K562 (cell line): ENCODE results near the gene SSR4. TPM values are rescaled to one million over a fixed set of nuclear protein-coding genes. Genes with fewer than 3 reads are reported as not detected.
A peak's percentile ranks its signal among the peaks of the same experiment; 100 is the strongest.

Source experiments
- ATF1 ChIP-seq, 2 experiments: fragments of 450-650 bp in 1 of 2; IDR thresholded peaks; 2 replicates each; pipeline ENCODE4 v1.6.1; 2016; ENCODE audit warnings: missing compliant biosample characterization in 1 of 2, missing genetic modification characterization in 1 of 2
- CCNT2 ChIP-seq: IDR thresholded peaks from 2 replicates; pipeline ENCODE4 v1.6.1; 2011; ENCODE audit warnings: borderline replicate concordance, low read depth, mild to moderate bottlenecking, moderate library complexity, mixed read lengths, low read length; ENCODE audit not compliant: insufficient read length; ENCODE audit errors: extremely low read depth
- DMBX1 ChIP-seq: fragments of 250-450 bp; sonication (Bioruptor Pico); IDR thresholded peaks from 2 replicates; pipeline ENCODE4 v1.8.0; 2022; ENCODE audit warnings: inconsistent platforms, mild to moderate bottlenecking, moderate library complexity, borderline replicate concordance
- FIP1L1 ChIP-seq: fragments of 200-400 bp; formaldehyde crosslinking; IDR thresholded peaks from 2 replicates; pipeline ENCODE4 v1.6.1; 2018; ENCODE audit warnings: mild to moderate bottlenecking, low read depth, low read length; ENCODE audit not compliant: poor library complexity, severe bottlenecking
- GATA2 ChIP-seq: sonication (generic); formaldehyde crosslinking; IDR thresholded peaks from 2 replicates; pipeline ENCODE4 v1.4.0; 2020; ENCODE audit warnings: mild to moderate bottlenecking, missing genetic modification reagents
- GTF2E2 ChIP-seq: fragments of 200-800 bp; sonication (Bioruptor generic); IDR thresholded peaks from 2 replicates; pipeline ENCODE4 v1.6.1; 2016; ENCODE audit warnings: missing genetic modification characterization, missing compliant biosample characterization
- HMGN3 ChIP-seq: IDR thresholded peaks from 2 replicates; pipeline ENCODE4 v1.6.1; 2011; ENCODE audit warnings: borderline replicate concordance, low read depth, mild to moderate bottlenecking, mixed read lengths, low read length; ENCODE audit not compliant: insufficient read length; ENCODE audit errors: extremely low read depth
- RNF2 ChIP-seq: sonication (generic); IDR thresholded peaks from 2 replicates; pipeline ENCODE4 v1.6.1; 2016
- TRIM28 ChIP-seq: fragments of 450-650 bp; IDR thresholded peaks from 2 replicates; pipeline ENCODE4 v1.6.1; 2017
- ZBTB40 ChIP-seq, 2 experiments: fragments of 450-650 bp in 1 of 2; sonication (generic) in 1 of 2; formaldehyde crosslinking in 1 of 2; IDR thresholded peaks; 2 replicates each; pipeline versions ENCODE4 v1.7.1 to v1.9.0; 2016 to 2022; ENCODE audit warnings: inconsistent platforms in 1 of 2, mild to moderate bottlenecking in 1 of 2, missing genetic modification reagents in 1 of 2
- ZNF589 ChIP-seq: fragments of 200-800 bp; sonication (Bioruptor generic); IDR thresholded peaks from 2 replicates; pipeline ENCODE4 v1.6.1; 2016; ENCODE audit warnings: low read depth, missing genetic modification characterization, missing compliant biosample characterization
- polyA plus RNA-seq, 8 experiments: library from polyadenylated mRNA; depleted of rRNA in 4 of 8; stranded (reverse) in 5 of 8; unstranded in 3 of 8; fragments of >200 nt; fragmentation: Nextera tagmentation in 2 of 8; fragmentation: Illumina TruSeq in 1 of 8; extraction: Ambion mirVana in 2 of 8; extraction: Trizol in 1 of 8; gene quantifications; 2 replicates each; pipeline versions ENCODE4 v1.2.1 to v1.2.3, GENCODE V29; 2011 to 2014; ENCODE audit warnings: inconsistent platforms in 1 of 8, missing spikeins in 1 of 8
- total RNA-seq, 7 experiments: library from RNA; depleted of rRNA in 6 of 7; stranded (reverse); fragments of >200 nt in 6 of 7; fragmentation: Illumina TruSeq in 2 of 7; extraction: Trizol in 2 of 7; gene quantifications; 2 replicates each; pipeline versions ENCODE4 v1.2.1 to v1.2.3, GENCODE V29; 2011 to 2021; ENCODE audit warnings: low replicate concordance in 1 of 7
- TF ChIP-seq, protein P1 (sequence below): fragments of 200-800 bp; sonication (Bioruptor generic); IDR thresholded peaks from 2 replicates; pipeline ENCODE4 v1.6.1; 2017; ENCODE audit warnings: missing genetic modification characterization, missing compliant biosample characterization

The SSR4 gene
- total and polyA plus RNA-seq, 9 of the 15 experiments (the other 6 are each of a cell fraction or from before 2014, with no cell fraction given): 146 to 492 (median 272) TPM

- TF ChIP-seq HMGN3: peak; percentile 95
- 0 out of 2 replicates have a peak, but pooled peaks have one; percentile 26 for TF ChIP-seq ZNF589 (CRISPR knock-in tag)
- peak; percentile 50 for TF ChIP-seq FIP1L1
- 0 out of 2 replicates have a peak, but pooled peaks have one; percentile 19 for TF ChIP-seq GTF2E2 (tag)
- TF ChIP-seq DMBX1 (CRISPR knock-in tag): no peak
- no peak for TF ChIP-seq TRIM28
- peak; percentile 91 for TF ChIP-seq ZBTB40 (IDR thresholded peaks at IDR 0.05)
- no peak for TF ChIP-seq ZBTB40 (CRISPR knock-in tag; IDR thresholded peaks at IDR 0.05)
- 0 out of 2 replicates have a peak, but pooled peaks have one; percentile 33 for TF ChIP-seq RNF2
- TF ChIP-seq ATF1 (CRISPR knock-in tag; IDR thresholded peaks at IDR 0.05): no peak
- TF ChIP-seq ATF1 (tag; IDR thresholded peaks at IDR 0.05): peak; percentile 5; the same call in 1 of the 2 replicates
- TF ChIP-seq, protein P1, sequence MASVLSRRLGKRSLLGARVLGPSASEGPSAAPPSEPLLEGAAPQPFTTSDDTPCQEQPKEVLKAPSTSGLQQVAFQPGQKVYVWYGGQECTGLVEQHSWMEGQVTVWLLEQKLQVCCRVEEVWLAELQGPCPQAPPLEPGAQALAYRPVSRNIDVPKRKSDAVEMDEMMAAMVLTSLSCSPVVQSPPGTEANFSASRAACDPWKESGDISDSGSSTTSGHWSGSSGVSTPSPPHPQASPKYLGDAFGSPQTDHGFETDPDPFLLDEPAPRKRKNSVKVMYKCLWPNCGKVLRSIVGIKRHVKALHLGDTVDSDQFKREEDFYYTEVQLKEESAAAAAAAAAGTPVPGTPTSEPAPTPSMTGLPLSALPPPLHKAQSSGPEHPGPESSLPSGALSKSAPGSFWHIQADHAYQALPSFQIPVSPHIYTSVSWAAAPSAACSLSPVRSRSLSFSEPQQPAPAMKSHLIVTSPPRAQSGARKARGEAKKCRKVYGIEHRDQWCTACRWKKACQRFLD (CRISPR knock-in tag): peak; percentile 77; the same call in 1 of the 2 replicates
- TF ChIP-seq CCNT2: peak; percentile 89
- TF ChIP-seq GATA2 (CRISPR knock-in tag): peak; percentile 92
These were observed 29.1 kb upstream of the SSR4 start (continued) for GRCh38 chrX:153765138-153766079.
